Measurements from ENCODE around the gene WNT3.

GRCh38 chr17:46827274-46827673 is 8.8 kb upstream of the WNT3 start:
- TF ChIP-seq MAFK (IDR thresholded peaks at IDR 0.05; ENCODE audit: low read depth, low read length) = no peak
- TF ChIP-seq CBX8 (IDR thresholded peaks at IDR 0.05; ENCODE audit: borderline replicate concordance, low read depth, low read length) = no peak
- no peak for TF ChIP-seq POLR2A (IDR thresholded peaks at IDR 0.05; ENCODE audit: control extremely low read depth in 1 of 2, low read depth in 2 of 2, low read length in 2 of 2)
- no peak for TF ChIP-seq YY1 (IDR thresholded peaks at IDR 0.05; ENCODE audit: low read depth, low read length)
- TF ChIP-seq ATF3 (IDR thresholded peaks at IDR 0.05; ENCODE audit: insufficient read depth, low read depth, low read length) = no peak
- TF ChIP-seq POLR2AphosphoS5 (IDR thresholded peaks at IDR 0.05; ENCODE audit: low read depth, low read length) = no peak
- TF ChIP-seq, protein P1, sequence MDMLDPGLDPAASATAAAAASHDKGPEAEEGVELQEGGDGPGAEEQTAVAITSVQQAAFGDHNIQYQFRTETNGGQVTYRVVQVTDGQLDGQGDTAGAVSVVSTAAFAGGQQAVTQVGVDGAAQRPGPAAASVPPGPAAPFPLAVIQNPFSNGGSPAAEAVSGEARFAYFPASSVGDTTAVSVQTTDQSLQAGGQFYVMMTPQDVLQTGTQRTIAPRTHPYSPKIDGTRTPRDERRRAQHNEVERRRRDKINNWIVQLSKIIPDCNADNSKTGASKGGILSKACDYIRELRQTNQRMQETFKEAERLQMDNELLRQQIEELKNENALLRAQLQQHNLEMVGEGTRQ (IDR thresholded peaks at IDR 0.05; ENCODE audit: low read length) = no peak
- no peak for TF ChIP-seq JUN (IDR thresholded peaks at IDR 0.05; ENCODE audit: low read depth, low read length)
- no peak for TF ChIP-seq CREB1 (IDR thresholded peaks at IDR 0.05)
- TF ChIP-seq TBP (IDR thresholded peaks at IDR 0.05; ENCODE audit: low read depth, low read length) = no peak

All from H1 (cell line).